ENCODE measurements around the gene DGAT2L6. TPM values are rescaled to one million over a fixed set of nuclear protein-coding genes. Genes with fewer than 3 reads are reported as not detected.

DGAT2L6 gene
- polyA plus RNA-seq, 1 experiment = not detected

- no peak overlapping the region for H3K4me3 ChIP-seq (ENCODE audit: low read depth, low read length)
- no peak for DNase-seq (ENCODE audit: low read depth)
- H3K27me3 ChIP-seq (ENCODE audit: control insufficient read depth, insufficient read depth, low read length) = no peaks in the 10 kb centered on the region
- no peak for TF ChIP-seq CTCF (IDR thresholded peaks at IDR 0.05; ENCODE audit: insufficient read depth, low read depth, low read length)
- ChIA-PET CTCF (interaction anchor here (1.2 kb wide), 1 partner anchor 33 kb away, joined by 4 read pairs; no protein-coding TSS in a partner anchor), POLR2A (interaction anchor here (0.6 kb wide), 1 partner anchor 123 kb away, joined by 4 read pairs; the partner anchor contains the start of genes KIF4A and PDZD11)
- peaks cover 2% of the 10 kb centered on the region for H3K36me3 ChIP-seq (ENCODE audit: control insufficient read depth, insufficient read depth, low read length)
Observed at GRCh38 chrX:70166601-70167590, 10.4 kb upstream of the DGAT2L6 start.

- no peak for DNase-seq (ENCODE audit: low read depth)
- H3K36me3 ChIP-seq (ENCODE audit: control insufficient read depth, insufficient read depth, low read length) = peaks cover 2% of the 10 kb centered on the region
- no peak for TF ChIP-seq CTCF (IDR thresholded peaks at IDR 0.05; ENCODE audit: insufficient read depth, low read depth, low read length)
- POLR2A ChIA-PET = no interaction called here
- no peak overlapping the region for H3K4me3 ChIP-seq (ENCODE audit: low read depth, low read length)
- CTCF ChIA-PET = interaction anchor here (1.7 kb wide), 1 partner anchor 35 kb away, joined by 4 read pairs; no protein-coding TSS in a partner anchor
- no peaks in the 10 kb centered on the region for H3K27me3 ChIP-seq (ENCODE audit: control insufficient read depth, insufficient read depth, low read length)
Observed at GRCh38 chrX:70168238-70169188, 8.8 kb upstream of the DGAT2L6 start.

- no peak for DNase-seq (ENCODE audit: low read depth)
- no peaks in the 10 kb centered on the region for H3K27me3 ChIP-seq (ENCODE audit: control insufficient read depth, insufficient read depth, low read length)
- H3K36me3 ChIP-seq (ENCODE audit: control insufficient read depth, insufficient read depth, low read length) = peaks cover 2% of the 10 kb centered on the region
- CTCF ChIA-PET = interaction anchor here (1.7 kb wide), 1 partner anchor 35 kb away, joined by 4 read pairs; no protein-coding TSS in a partner anchor
- POLR2A ChIA-PET = no interaction called here
- H3K4me3 ChIP-seq (ENCODE audit: low read depth, low read length) = no peak overlapping the region
- no peak for TF ChIP-seq CTCF (IDR thresholded peaks at IDR 0.05; ENCODE audit: insufficient read depth, low read depth, low read length)
Observed at GRCh38 chrX:70169281-70169680, 8.0 kb upstream of the DGAT2L6 start.

- Histone ChIP-seq H3K27me3 (ENCODE audit: control insufficient read depth, insufficient read depth, low read length) (no peaks in the 10 kb centered on the region), H3K4me3 (ENCODE audit: low read depth, low read length) (no peak overlapping the region), H3K36me3 (ENCODE audit: control insufficient read depth, insufficient read depth, low read length) (no peaks in the 10 kb centered on the region)
- ChIA-PET CTCF (no interaction called here), POLR2A (no interaction called here)
- TF ChIP-seq CTCF (IDR thresholded peaks at IDR 0.05; ENCODE audit: insufficient read depth, low read depth, low read length) = no peak
- no peak for DNase-seq (ENCODE audit: low read depth)
Observed at GRCh38 chrX:70171624-70172023, 5.7 kb upstream of the DGAT2L6 start.

Data from BJ (cell line).